HG03108 (cell line): Measurements from ENCODE around the gene STXBP4.
"Not testable (repeated sequence)": the region's sequence is repeated elsewhere in the genome, so short reads cannot be mapped to it uniquely, and the experiment has no call there.

ENCODE experiments used
- ATAC-seq: cut with Tn5 transposase; IDR thresholded peaks from one replicate; pipeline ENCODE4 v1.9.1; 2021; ENCODE audit warnings: moderate library complexity; ENCODE audit not compliant: unreplicated experiment

The STXBP4 gene

GRCh38 chr17:55038291-55038690 lies 69.7 kb downstream of the STXBP4 start:
- no peak for ATAC-seq

DNA sequence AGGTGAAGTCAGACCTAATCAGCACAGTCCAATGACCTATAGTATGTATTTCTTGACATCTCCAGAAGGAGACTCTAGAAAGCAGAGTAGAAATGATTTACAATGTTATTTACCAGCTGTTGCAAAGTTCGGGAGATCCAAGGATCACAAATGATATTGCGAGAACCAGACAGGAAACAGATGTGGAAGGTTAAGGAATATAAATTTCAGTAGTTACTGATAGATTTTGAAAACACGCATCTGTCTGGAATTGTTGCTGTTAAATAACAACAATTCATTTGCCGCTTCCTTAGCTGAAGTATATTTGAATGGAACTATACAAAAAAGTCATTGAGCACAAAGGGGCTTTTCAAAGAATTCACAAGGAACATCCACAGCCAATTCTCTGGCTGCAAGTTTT lies 72.0 kb downstream of the STXBP4 start:
- no peak for ATAC-seq

- ATAC-seq: no peak
Observed at GRCh38 chr17:55053855-55054254, 85.3 kb downstream of the STXBP4 start.

DNA sequence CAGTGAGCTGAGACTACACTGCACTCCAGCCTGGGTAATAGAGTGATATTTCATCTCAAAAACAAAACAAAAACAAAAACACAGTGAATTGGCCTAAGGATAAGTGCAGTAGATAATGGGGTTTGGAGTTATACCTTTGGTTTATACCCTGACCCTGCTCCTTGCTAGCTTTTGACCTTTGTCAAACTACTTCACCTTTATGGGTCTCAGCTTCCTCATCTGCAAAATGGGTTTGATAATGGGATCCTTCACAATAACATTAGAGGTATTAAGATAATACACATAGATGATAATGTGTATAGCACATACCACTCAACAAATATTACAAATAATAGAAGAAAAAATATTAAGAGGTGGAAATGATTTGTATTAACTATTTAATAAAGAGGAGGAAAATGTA lies 85.9 kb downstream of the STXBP4 start:
- ATAC-seq: no peak

DNA sequence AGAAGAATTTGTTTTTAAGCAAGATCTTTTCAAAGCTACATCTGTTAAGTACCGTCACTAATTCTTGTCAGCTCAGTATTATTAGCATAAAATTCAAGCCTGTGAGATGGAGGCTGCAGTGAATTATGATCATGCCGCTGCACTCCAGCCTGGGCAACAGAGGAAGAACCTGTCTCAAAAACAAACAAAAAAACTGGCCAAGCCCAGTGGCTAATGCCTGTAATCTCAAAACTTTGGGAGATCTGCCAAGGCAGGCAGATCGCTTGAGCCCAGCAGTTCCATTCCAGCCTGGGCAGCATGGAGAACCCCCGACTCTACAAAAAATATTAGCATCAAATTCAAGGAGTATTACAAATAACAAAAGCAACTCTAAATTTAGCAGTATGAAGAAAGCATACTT lies 88.0 kb downstream of the STXBP4 start:
- no peak for ATAC-seq

DNA sequence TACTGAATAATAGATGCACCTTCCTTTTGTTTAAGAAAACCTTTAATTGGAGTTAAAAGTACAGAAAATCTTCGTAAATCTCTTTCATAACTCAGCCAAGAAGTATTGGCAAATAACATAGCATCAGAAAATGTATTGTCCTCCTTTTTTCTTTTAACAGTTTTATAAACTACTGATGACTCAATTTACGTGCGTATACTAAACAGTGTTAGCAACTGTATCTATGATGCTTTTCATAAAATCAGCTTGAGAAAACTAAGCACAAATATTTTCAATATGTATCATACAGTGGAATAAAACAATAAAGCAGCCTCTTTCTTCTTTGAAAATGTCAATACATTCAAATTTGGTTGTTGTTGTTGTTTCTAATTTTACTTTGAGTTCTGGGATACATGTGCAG lies 88.6 kb downstream of the STXBP4 start:
- no peak for ATAC-seq

GRCh38 chr17:55059724-55060123 lies 91.2 kb downstream of the STXBP4 start:
- ATAC-seq: no peak

GRCh38 chr17:55062921-55063320 lies 94.4 kb downstream of the STXBP4 start:
- ATAC-seq: no peak

DNA sequence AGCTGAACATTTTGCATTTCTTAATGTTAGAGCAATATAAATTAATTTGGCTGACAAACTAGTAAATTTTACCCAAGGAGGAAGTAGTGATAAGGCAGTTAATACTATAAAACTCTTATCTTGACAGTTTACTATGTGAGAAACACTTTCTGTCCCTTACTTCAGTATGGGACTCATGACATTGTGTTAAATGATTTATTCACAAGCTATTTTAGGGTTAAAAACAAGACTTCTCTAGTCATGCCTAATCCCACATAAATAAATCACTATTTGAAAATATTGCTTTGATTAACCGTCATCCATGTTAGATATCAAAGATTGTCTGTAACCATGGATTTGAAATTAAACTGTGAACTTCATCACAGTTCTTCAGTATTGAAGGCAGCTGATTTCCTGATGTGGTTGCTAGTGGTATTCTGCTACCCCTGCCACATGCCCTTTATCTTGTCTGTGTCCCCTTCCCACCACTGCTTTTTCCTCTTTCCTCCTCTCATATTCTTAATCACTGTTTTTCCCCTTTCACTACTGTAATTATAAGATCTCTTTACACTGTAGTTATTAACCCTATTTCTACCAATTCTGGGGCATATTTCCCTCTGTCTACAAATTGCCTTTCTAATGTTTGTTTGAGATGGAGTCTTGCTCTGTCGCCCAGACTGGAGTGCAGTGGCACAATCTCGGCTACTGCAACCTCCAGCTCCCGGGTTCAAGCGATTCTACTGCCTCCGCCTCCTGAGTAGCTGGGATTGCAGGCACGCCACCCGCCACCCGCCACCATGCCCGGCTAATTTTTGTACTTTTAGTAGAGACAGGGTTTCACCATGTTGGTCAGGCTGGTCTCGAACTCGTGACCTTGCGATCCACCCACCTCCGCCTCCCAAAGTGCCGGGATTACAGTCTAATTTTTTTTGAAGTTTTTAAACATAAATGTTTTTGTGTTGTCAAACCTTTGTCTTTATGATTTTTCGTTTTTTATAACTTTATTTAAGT lies 95.6 kb downstream of the STXBP4 start:
- ATAC-seq: no peak

DNA sequence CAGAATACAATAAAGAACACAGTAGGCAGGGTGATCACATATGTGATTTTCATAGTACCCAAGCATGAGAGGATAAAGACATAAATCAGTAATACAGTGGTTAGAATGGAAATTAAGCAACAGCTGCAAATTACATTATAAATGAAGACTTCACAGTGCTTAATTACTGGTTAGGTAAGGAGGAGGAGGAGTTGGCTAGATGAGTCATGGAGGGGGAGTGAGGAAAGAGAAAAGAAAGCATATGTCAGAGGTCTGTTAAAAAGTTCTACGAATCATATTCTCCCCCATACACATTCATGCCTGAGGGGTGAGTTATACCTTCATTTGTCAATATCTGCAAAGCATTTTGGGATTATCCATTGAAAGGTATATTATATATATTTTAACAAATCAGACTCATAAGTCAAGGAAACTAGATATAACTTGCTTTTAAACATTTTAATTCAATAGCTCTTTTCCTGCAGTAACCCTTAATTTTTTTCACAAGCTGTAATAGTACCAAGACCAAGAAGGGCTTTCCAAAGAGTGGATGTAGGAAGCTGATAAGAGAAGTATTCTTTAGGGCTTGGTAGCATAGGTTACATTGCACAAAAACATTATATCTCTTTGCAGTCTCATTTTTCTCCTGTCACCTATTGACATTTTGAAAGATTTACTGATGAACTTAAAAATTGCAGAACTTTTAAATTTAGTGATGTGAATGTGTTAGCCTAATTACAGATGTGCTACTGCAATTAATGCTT lies 99.3 kb downstream of the STXBP4 start:
- no peak for ATAC-seq

DNA sequence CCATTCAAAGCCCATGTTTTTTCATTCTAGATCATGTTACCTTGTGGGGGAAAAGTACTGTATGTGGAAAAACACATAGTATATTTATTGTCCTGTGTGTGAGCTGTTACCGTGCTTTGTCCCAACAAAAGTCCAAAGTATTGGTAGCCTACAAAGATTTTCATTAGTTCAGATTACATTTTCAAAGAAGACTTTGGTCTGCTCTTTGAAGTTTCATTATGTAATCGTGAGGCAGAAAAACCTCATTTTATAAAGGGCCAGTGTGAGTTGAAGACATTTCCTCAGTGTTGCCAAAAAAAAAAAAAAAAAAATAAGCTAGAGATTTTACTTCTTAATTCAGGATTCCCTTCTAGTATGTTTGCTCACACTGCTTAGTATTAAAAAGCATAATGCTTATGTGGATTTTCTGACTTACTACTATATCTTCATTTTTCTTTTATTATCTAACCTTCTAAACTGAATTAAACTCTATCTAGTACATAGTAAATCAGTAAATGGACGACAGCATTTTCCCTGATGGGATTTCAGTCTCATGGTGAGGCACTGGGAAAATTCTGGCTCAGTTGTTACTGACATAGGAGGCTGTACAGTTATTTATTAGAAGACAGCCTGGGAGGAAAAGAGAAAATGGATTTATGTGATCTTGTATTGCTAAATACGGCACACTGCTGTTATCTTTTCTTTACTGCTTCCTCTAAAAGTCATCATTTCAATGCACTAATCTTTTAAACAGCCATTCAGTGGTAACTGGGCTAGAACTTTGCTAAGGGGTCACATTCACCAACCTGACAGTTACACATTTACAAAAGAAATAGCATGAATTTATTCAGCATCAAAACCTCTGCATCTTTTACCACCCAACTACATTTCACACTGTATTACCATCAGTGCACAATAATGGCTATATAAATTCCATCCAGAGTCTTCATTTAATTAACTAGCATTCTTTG lies 100.6 kb downstream of the STXBP4 start:
- no peak for ATAC-seq

GRCh38 chr17:55069983-55070529 lies 101.5 kb downstream of the STXBP4 start:
- no peak for ATAC-seq

- no peak for ATAC-seq
Observed at GRCh38 chr17:55072898-55073297, 104.3 kb downstream of the STXBP4 start.

DNA sequence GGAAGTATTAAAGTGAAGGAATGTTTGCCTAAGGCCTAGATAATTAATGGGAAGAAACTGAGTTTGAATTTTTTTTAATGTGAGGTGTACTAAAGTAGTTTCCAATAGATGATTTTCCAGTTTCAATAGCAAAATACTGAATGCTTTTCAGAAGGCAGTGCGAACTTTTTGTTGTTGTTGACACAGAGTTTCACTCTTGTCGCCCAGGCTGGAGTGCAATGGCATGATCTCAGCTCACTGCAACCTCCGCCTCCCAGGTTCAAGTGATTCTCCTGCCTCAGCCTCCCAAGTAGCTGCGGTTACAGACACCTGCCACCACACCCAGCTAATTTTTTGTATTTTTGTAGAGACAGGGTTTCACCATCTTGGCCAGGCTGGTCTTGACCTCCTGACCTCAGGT lies 104.9 kb downstream of the STXBP4 start:
- not testable (repeated sequence) for ATAC-seq

DNA sequence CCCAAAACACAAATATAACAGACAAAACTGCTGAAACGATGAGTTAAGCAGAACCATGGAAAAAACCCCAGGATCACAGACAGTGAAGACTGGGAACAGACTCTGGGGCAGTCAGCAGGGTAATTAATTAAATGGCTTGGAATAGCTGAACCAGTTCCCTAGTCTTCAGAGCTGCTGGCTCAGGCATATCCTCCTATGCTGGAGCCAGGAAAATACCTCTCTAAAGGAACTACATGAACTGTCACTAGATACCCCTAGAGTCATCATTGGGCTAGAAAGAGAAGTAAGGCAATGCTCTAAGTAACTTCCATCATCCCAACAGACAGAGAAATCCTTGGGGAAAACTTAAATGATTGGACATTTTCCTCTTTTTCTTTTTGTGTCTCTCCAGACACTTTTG lies 113.0 kb downstream of the STXBP4 start:
- ATAC-seq: no peak

GRCh38 chr17:55086635-55087058 lies 118.1 kb downstream of the STXBP4 start:
- no peak for ATAC-seq

GRCh38 chr17:55089256-55089655 lies 120.7 kb downstream of the STXBP4 start:
- ATAC-seq: no peak

DNA sequence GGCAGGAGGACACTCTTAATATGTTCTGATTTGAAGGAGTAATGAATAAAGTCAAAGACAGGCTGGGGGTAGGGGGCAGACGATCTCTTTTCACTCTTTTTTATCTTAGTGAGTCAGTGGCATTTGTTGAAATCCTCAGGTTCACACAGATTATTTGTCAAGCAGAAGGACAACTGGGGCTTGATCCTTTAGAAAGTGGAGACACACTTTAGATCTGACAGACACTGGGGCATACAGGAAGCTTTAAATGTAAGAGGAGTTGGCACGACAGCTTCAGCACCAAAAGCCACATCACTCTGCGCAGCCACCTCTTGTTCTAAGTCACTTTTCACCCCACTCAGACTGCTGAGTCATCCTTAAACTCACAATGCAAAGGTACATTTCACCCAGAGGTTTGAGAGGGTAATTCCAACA lies 121.5 kb downstream of the STXBP4 start:
- ATAC-seq: peak; percentile 97

- no peak for ATAC-seq
Observed at GRCh38 chr17:55093353-55093752, 124.8 kb downstream of the STXBP4 start.

DNA sequence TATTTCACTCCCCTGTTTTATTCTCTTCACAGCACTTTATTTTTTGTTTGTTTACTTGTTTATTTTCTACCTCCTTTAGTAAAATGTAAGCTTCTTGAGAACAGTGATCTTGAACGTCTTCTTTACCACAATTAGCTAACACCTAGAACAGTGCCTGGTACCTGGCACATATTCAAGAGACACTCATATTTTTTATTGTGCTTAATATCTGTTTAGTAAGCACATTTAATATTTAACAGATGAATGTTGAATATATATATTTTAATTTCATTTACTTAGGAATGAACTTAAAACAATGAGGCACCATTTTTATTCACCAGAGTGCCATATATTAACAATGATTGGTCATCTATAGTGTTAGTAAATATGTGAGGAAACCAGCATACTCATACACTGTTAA lies 130.2 kb downstream of the STXBP4 start:
- no peak for ATAC-seq

GRCh38 chr17:55110521-55110920 lies 142.0 kb downstream of the STXBP4 start:
- ATAC-seq: no peak
